A549 (cell line): ENCODE results near the gene KCNAB3. TPM values are rescaled to one million over a fixed set of nuclear protein-coding genes. Genes with fewer than 3 reads are reported as not detected.

Experiments used
- ATAC-seq, 2 experiments: fragments of 200-7000 bp in 1 of 2; fragments of >200 bp in 1 of 2; cut with Nextera tagmentation in 1 of 2; cut with Tn5 transposase in 1 of 2; 3 replicates each; pipeline versions ENCODE4 v1.8.0 to v1.9.1; 2018 to 2020; ENCODE audit warnings: mild to moderate bottlenecking in 1 of 2, moderate library complexity in 1 of 2
- CTCF ChIA-PET: fragments of 300-600 bp; sonication (Branson Sonifier 250); formaldehyde crosslinking; extraction: SDS; loops from one replicate; lab custom pipeline; 2021; ENCODE audit warnings: antibody characterized with exemption, inconsistent platforms; lab: Yijun Ruan, JAX
- POLR2A ChIA-PET: fragments of 350-600 bp; formaldehyde crosslinking; extraction: SDS; loops from one replicate; lab custom pipeline; 2021; ENCODE audit warnings: antibody characterized with exemption, inconsistent platforms; lab: Yijun Ruan, JAX
- DNase-seq, 2 experiments: peaks; one replicate each; pipeline versions ENCODE4 v3.0.0 to v3.0.0-alpha.2; 2011 to 2016; ENCODE audit warnings: low read depth in 1 of 2, low spot score in 1 of 2
- FAIRE-seq: peaks from 2 replicates; lab custom pipeline; 2011; peaks lifted over from hg19 to GRCh38; lab: Jason Lieb, UNC
- H3K27ac ChIP-seq, 2 experiments: fragments of >200 bp; sonication (Bioruptor Twin); formaldehyde crosslinking; 3 replicates each; pipeline ENCODE4 v1.5.1; 2016 to 2017
- H3K4me1 ChIP-seq: fragments of >200 bp; sonication (Bioruptor Twin); formaldehyde crosslinking; 3 replicates; pipeline ENCODE4 v1.6.1; 2016
- H3K4me2 ChIP-seq: fragments of >200 bp; sonication (Bioruptor Twin); formaldehyde crosslinking; 3 replicates; pipeline ENCODE4 v1.6.1; 2016
- H3K4me3 ChIP-seq: fragments of >200 bp; sonication (Bioruptor Twin); formaldehyde crosslinking; 3 replicates; pipeline ENCODE4 v1.5.1; 2016
- H3K9me3 ChIP-seq: fragments of >200 bp; sonication (Bioruptor Twin); formaldehyde crosslinking; 3 replicates; pipeline ENCODE4 v1.6.1; 2016
- CHD2 ChIP-seq: fragments of 150-350 bp; IDR thresholded peaks from 2 replicates; pipeline ENCODE4 v1.6.1; 2014; ENCODE audit warnings: low read length; ENCODE audit not compliant: partially characterized antibody
- E2F6 ChIP-seq: IDR thresholded peaks from 2 replicates; pipeline ENCODE4 v1.6.1; 2012; ENCODE audit warnings: low read depth, borderline replicate concordance
- FOSL2 ChIP-seq, 2 experiments: fragments of 450-650 bp in 1 of 2; fragments of >200 bp in 1 of 2; sonication (Bioruptor Twin) in 1 of 2; formaldehyde crosslinking; IDR thresholded peaks; 2 replicates each; pipeline versions ENCODE4 v1.5.0 to v1.6.1; 2016 to 2020; ENCODE audit warnings: mild to moderate bottlenecking in 1 of 2, moderate library complexity in 1 of 2
- FOXS1 ChIP-seq: fragments of 250-450 bp; sonication (Bioruptor Pico); IDR thresholded peaks from 2 replicates; pipeline ENCODE4 v1.5.0; 2020; ENCODE audit warnings: mild to moderate bottlenecking, moderate library complexity
- JUN ChIP-seq, 2 experiments: fragments of >200 bp; sonication (Bioruptor Twin); formaldehyde crosslinking; IDR thresholded peaks; 2 replicates in 1 of 2; 3 replicates in 1 of 2; pipeline ENCODE4 v1.6.1; 2016 to 2017
- KDM5A ChIP-seq: fragments of 200-600 bp; sonication (generic); IDR thresholded peaks from 2 replicates; pipeline ENCODE4 v1.6.1; 2016; ENCODE audit warnings: antibody characterized with exemption, mild to moderate bottlenecking
- PBX3 ChIP-seq: IDR thresholded peaks from 2 replicates; pipeline ENCODE4 v1.6.1; 2012
- PHF8 ChIP-seq: fragments of 200-600 bp; sonication (generic); IDR thresholded peaks from 2 replicates; pipeline ENCODE4 v1.6.1; 2016; ENCODE audit warnings: low read depth, mild to moderate bottlenecking, antibody characterized with exemption, moderate library complexity, borderline replicate concordance
- POLR2A ChIP-seq: IDR thresholded peaks from 2 replicates; pipeline ENCODE4 v1.6.1; 2012; ENCODE audit warnings: mild to moderate bottlenecking, low read length
- POLR2AphosphoS2 ChIP-seq: conservative IDR thresholded peaks from 2 replicates; pipeline ENCODE4 v1.6.1; 2012; ENCODE audit warnings: low read length, improper control_type of control experiment, inconsistent platforms
- REST ChIP-seq: fragments of 200-600 bp; sonication (generic); IDR thresholded peaks from 2 replicates; pipeline ENCODE4 v1.6.1; 2016; ENCODE audit warnings: antibody characterized with exemption, mild to moderate bottlenecking, moderate library complexity
- RFX5 ChIP-seq: fragments of 450-650 bp; IDR thresholded peaks from 2 replicates; pipeline ENCODE4 v1.7.1; 2014; ENCODE audit warnings: antibody characterized with exemption, mild to moderate bottlenecking, moderate library complexity
- RNF2 ChIP-seq: fragments of 200-600 bp; sonication (generic); IDR thresholded peaks from 2 replicates; pipeline ENCODE4 v1.6.1; 2016; ENCODE audit warnings: low read depth, mild to moderate bottlenecking, antibody characterized with exemption, moderate library complexity, borderline replicate concordance
- TP53 ChIP-seq: fragments of 250-450 bp; sonication (Bioruptor Pico); IDR thresholded peaks from 2 replicates; pipeline ENCODE4 v1.5.0; 2021; ENCODE audit warnings: mild to moderate bottlenecking, moderate library complexity
- ZFP36 ChIP-seq: fragments of 450-650 bp; IDR thresholded peaks from 2 replicates; pipeline ENCODE4 v1.6.1; 2014; ENCODE audit warnings: borderline replicate concordance; ENCODE audit not compliant: partially characterized antibody
- WGBS: methylation state at CpG from one replicate; pipeline ENCODE4 v1.1.6; 2017; ENCODE audit errors: missing lambda C conversion rate; 5-methylcytosine and 5-hydroxymethylcytosine counted together
- polyA plus RNA-seq, 4 experiments: library from polyadenylated mRNA; depleted of rRNA in 3 of 4; stranded (reverse); fragments of >200 nt; fragmentation: RNase III in 1 of 4; extraction: RNeasy Plus Mini Kit Qiagen cat#74134 plus additional on column Dnase treatment in 1 of 4; gene quantifications; 2 replicates in 3 of 4; 3 replicates in 1 of 4; pipeline ENCODE4 v1.2.3, GENCODE V29; 2011 to 2017
- TF ChIP-seq, protein P1 (sequence below): IDR thresholded peaks from 2 replicates; pipeline ENCODE4 v1.6.1; 2012
- TF ChIP-seq, protein P2 (sequence below): fragments of >200 bp; sonication (Bioruptor Twin); formaldehyde crosslinking; IDR thresholded peaks from 3 replicates; pipeline ENCODE4 v1.6.1; 2016

Gene KCNAB3
- polyA plus RNA-seq, 2 of the 4 experiments (the other 2 are of a cell fraction) = 2.7 to 3.2 TPM

DNA sequence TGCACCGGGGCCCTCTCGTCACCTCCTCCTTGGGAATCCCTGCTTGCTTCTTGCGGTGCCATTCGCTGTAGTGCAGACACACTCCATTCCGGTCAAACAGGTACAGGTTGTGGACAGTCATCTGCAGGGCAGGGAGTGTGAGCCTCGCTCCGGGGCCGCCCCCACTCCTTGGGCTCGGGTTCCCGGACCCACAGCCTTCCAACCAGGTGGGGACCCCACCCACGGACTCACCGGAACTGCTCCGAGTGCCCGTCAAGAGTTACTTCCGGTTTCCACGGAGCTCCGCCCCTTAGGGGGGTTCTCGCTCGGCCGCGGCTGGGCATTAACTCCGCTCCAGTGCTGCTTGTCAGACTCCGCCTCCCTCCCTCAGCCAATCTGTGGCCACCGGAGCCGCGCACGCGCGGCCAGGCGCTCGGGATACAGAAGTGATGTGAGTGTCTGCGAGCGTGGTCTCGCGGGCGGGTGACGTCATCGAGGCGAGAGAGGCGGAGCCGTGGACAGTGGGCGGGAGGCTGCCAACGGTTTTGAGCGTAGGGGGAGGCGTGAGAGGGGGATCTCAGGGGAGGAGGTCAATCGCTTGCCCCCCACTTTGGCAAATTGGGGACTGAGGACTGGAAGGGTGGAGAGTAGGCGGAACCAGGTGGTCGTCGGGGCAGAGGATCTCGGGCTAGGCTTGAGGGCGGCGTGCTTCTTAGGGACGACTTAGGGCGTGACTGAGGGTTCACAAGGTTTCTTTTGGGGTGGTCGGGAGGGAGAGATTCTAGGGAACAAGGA lies 2.2 kb upstream of the KCNAB3 start, which contains the start of the genes CNTROB and TRAPPC1:
TSS of gene CNTROB (plus strand) at position 498 of the 774 bp plus-strand sequence. CDS start 874 bp downstream, outside the sequence.
TSS of gene TRAPPC1 (minus strand) at position 238 of the 774 bp plus-strand sequence. CDS start at position 121, 117 bp downstream.
- CTCF ChIA-PET = interaction anchor here (0.6 to 12.0 kb wide), 26 partner anchors 8 to 378 kb away, joined by 3 to 128 read pairs (median 5); partner anchors contain the start of gene RNF227
- peak within 1 kb of the TSS; percentile 99 for H3K4me2 ChIP-seq
- peak; percentile 80 for TF ChIP-seq PBX3
- TF ChIP-seq CHD2 = peak; percentile 79
- peak; percentile 80 for TF ChIP-seq PHF8
- peak; percentile 72 for TF ChIP-seq POLR2A
- TF ChIP-seq E2F6 = 0 out of 2 replicates have a peak, but pooled peaks have one; percentile 47
- TF ChIP-seq, protein P1, sequence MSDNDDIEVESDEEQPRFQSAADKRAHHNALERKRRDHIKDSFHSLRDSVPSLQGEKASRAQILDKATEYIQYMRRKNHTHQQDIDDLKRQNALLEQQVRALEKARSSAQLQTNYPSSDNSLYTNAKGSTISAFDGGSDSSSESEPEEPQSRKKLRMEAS = peak; percentile 81
- TF ChIP-seq KDM5A = no peak
- TF ChIP-seq JUN (IDR thresholded peaks at IDR 0.05) = peak in 1 of 2 experiments; percentile 63; a peak in 2 of 5 replicates
- TF ChIP-seq REST = peak; percentile 70
- TF ChIP-seq, protein P2, sequence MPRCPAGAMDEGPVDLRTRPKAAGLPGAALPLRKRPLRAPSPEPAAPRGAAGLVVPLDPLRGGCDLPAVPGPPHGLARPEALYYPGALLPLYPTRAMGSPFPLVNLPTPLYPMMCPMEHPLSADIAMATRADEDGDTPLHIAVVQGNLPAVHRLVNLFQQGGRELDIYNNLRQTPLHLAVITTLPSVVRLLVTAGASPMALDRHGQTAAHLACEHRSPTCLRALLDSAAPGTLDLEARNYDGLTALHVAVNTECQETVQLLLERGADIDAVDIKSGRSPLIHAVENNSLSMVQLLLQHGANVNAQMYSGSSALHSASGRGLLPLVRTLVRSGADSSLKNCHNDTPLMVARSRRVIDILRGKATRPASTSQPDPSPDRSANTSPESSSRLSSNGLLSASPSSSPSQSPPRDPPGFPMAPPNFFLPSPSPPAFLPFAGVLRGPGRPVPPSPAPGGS = peak; percentile 53; the same call in 1 of the 3 replicates
- TF ChIP-seq RNF2 = no peak
- peak; percentile 6 for TF ChIP-seq ZFP36
- no peak for TF ChIP-seq POLR2AphosphoS2
- no peak for TF ChIP-seq FOXS1 (CRISPR knock-in tag)
- no peak for TF ChIP-seq FOSL2 (IDR thresholded peaks at IDR 0.05)
- peak; percentile 98 for TF ChIP-seq FOSL2 (CRISPR knock-in tag; IDR thresholded peaks at IDR 0.05)
- no peak for TF ChIP-seq TP53 (CRISPR knock-in tag)
- peak; percentile 35; the same call in 1 of the 2 replicates for TF ChIP-seq RFX5
- TF ChIP-seq, all 56 proteins: peak for 12
- FAIRE-seq = peak; percentile 95
- peaks cover 21% of the 10 kb centered on the region for H3K4me1 ChIP-seq
- POLR2A ChIA-PET = interaction anchor here (0.5 to 2.2 kb wide), 13 partner anchors 10 to 245 kb away, joined by 3 to 20 read pairs (median 4); partner anchors contain the start of genes NAA38, RNF227 and TP53
- H3K27ac ChIP-seq = peak within 1 kb of the TSS; percentile 86 to 89
- DNase-seq = peak; percentile 99 to 100
- no peaks in the 10 kb centered on the region for H3K9me3 ChIP-seq
- 1% methylated on average over 43 of the region's 55 CpGs for WGBS
- H3K4me3 ChIP-seq = peak within 1 kb of the TSS; percentile 69
- ATAC-seq = peak; percentile 86 to 94
